ENCODE measurements around the gene DLX3. TPM values are rescaled to one million over a fixed set of nuclear protein-coding genes. Genes with fewer than 3 reads are reported as not detected.

Gene DLX3
- total RNA-seq, 5 donors from 2014 or later (not counting 1 experiment from before 2014, with no cell fraction given): not detected

- no peak overlapping the region for H3K4me3 ChIP-seq (ENCODE audit: control insufficient read depth in 1 of 2, extremely low read depth in 1 of 2, low read length in 1 of 2)
- Mint-ChIP-seq H3K36me3 (no peaks in the 10 kb centered on the region), H3K27me3 (peaks cover 52 to 77% of the 10 kb centered on the region in 2 donors), H3K27ac (no peak overlapping the region), H3K4me3 (no peak overlapping the region), H3K9me3 (no peaks in the 10 kb centered on the region), H3K4me1 (no peaks in the 10 kb centered on the region)
- POLR2A ChIA-PET: no interaction called here
- H3K9me3 ChIP-seq: no peaks in the 10 kb centered on the region
- CTCF ChIA-PET: interaction anchor here (1.0 to 1.4 kb wide), 2 partner anchors 12 to 14 kb away, joined by 3 read pairs; no protein-coding TSS in a partner anchor
- ATAC-seq (replicated peaks in 1 of 4): no peak
- peaks cover 0 to 75% of the 10 kb centered on the region in 2 experiments for H3K27me3 ChIP-seq (replicated peaks in 1 of 2; ENCODE audit: control insufficient read depth in 2 of 2, extremely low read depth in 1 of 2, insufficient read depth in 2 of 2, low read length in 1 of 2)
- H3K36me3 ChIP-seq (ENCODE audit: control insufficient read depth in 2 of 2, extremely low read depth in 1 of 2, insufficient read depth in 1 of 2, low read length in 1 of 2): no peaks in the 10 kb centered on the region
- H3K4me1 ChIP-seq (ENCODE audit: control insufficient read depth in 1 of 2, extremely low read depth in 1 of 2, insufficient read depth in 2 of 2, low read length in 2 of 2): peaks cover 0 to 3% of the 10 kb centered on the region in 2 experiments
- 66% methylated on average over 2 of the region's 3 CpGs for WGBS (ENCODE audit: insufficient coverage)
- no peak overlapping the region for H3K27ac ChIP-seq (ENCODE audit: low read length)
- no peak for DNase-seq
Measured at GRCh38 chr17:49984283-49984682, 10.7 kb downstream of the DLX3 start.

- ChIA-PET CTCF (no interaction called here), POLR2A (no interaction called here)
- peaks cover 4 to 67% of the 10 kb centered on the region in 2 experiments for H3K27me3 ChIP-seq (replicated peaks in 1 of 2; ENCODE audit: control insufficient read depth in 2 of 2, extremely low read depth in 1 of 2, insufficient read depth in 2 of 2, low read length in 1 of 2)
Measured at GRCh38 chr17:49980703-49981197, 14.3 kb downstream of the DLX3 start.

GRCh38 chr17:49979748-49980479, 15.1 kb downstream of the DLX3 start:
- H3K27ac Mint-ChIP-seq: no peak overlapping the region
- ATAC-seq (replicated peaks in 1 of 4): no peak
- Histone ChIP-seq H3K4me3 (ENCODE audit: control insufficient read depth in 1 of 2, extremely low read depth in 1 of 2, low read length in 1 of 2) (no peak overlapping the region), H3K36me3 (ENCODE audit: control insufficient read depth in 2 of 2, extremely low read depth in 1 of 2, insufficient read depth in 1 of 2, low read length in 1 of 2) (no peaks in the 10 kb centered on the region), H3K27me3 (replicated peaks in 1 of 2; ENCODE audit: control insufficient read depth in 2 of 2, extremely low read depth in 1 of 2, insufficient read depth in 2 of 2, low read length in 1 of 2) (peaks cover 7 to 68% of the 10 kb centered on the region in 2 experiments), H3K4me1 (ENCODE audit: control insufficient read depth in 1 of 2, extremely low read depth in 1 of 2, insufficient read depth in 2 of 2, low read length in 2 of 2) (no peaks in the 10 kb centered on the region), H3K9me3 (no peaks in the 10 kb centered on the region), H3K27ac (ENCODE audit: low read length) (no peak overlapping the region)
- peaks cover 45 to 68% of the 10 kb centered on the region in 2 donors for H3K27me3 Mint-ChIP-seq
- DNase-seq: no peak
- ChIA-PET CTCF (no interaction called here), POLR2A (no interaction called here)
- H3K4me1 Mint-ChIP-seq: no peaks in the 10 kb centered on the region
- H3K9me3 Mint-ChIP-seq: no peaks in the 10 kb centered on the region
- 100% methylated on average over 1 of the region's 4 CpGs for WGBS (ENCODE audit: insufficient coverage)
- no peaks in the 10 kb centered on the region for H3K36me3 Mint-ChIP-seq
- no peak overlapping the region for H3K4me3 Mint-ChIP-seq

More at GRCh38 chr17:49980703-49981197, 14.3 kb downstream of the DLX3 start:
- no peak for DNase-seq
- no peak overlapping the region for H3K27ac Mint-ChIP-seq
- no peaks in the 10 kb centered on the region for H3K9me3 ChIP-seq
- no peak for ATAC-seq (replicated peaks in 1 of 4)
- H3K27ac ChIP-seq (ENCODE audit: low read length): no peak overlapping the region
- no peaks in the 10 kb centered on the region for H3K36me3 Mint-ChIP-seq
- 65% methylated on average over 6 of the region's 7 CpGs for WGBS (ENCODE audit: insufficient coverage)
- no peaks in the 10 kb centered on the region for H3K9me3 Mint-ChIP-seq
- no peaks in the 10 kb centered on the region for H3K4me1 Mint-ChIP-seq
- H3K4me3 Mint-ChIP-seq: no peak overlapping the region
- no peaks in the 10 kb centered on the region for H3K36me3 ChIP-seq (ENCODE audit: control insufficient read depth in 2 of 2, extremely low read depth in 1 of 2, insufficient read depth in 1 of 2, low read length in 1 of 2)
- H3K4me3 ChIP-seq (ENCODE audit: control insufficient read depth in 1 of 2, extremely low read depth in 1 of 2, low read length in 1 of 2): no peak overlapping the region
- peaks cover 45 to 68% of the 10 kb centered on the region in 2 donors for H3K27me3 Mint-ChIP-seq
- no peaks in the 10 kb centered on the region for H3K4me1 ChIP-seq (ENCODE audit: control insufficient read depth in 1 of 2, extremely low read depth in 1 of 2, insufficient read depth in 2 of 2, low read length in 2 of 2)

GRCh38 chr17:49978501-49978900, 16.5 kb downstream of the DLX3 start:
- Histone ChIP-seq H3K4me3 (ENCODE audit: control insufficient read depth in 1 of 2, extremely low read depth in 1 of 2, low read length in 1 of 2) (no peak overlapping the region), H3K27me3 (replicated peaks in 1 of 2; ENCODE audit: control insufficient read depth in 2 of 2, extremely low read depth in 1 of 2, insufficient read depth in 2 of 2, low read length in 1 of 2) (peaks cover 9 to 67% of the 10 kb centered on the region in 2 experiments), H3K27ac (ENCODE audit: low read length) (no peak overlapping the region), H3K36me3 (ENCODE audit: control insufficient read depth in 2 of 2, extremely low read depth in 1 of 2, insufficient read depth in 1 of 2, low read length in 1 of 2) (no peaks in the 10 kb centered on the region), H3K4me1 (ENCODE audit: control insufficient read depth in 1 of 2, extremely low read depth in 1 of 2, insufficient read depth in 2 of 2, low read length in 2 of 2) (no peaks in the 10 kb centered on the region), H3K9me3 (no peaks in the 10 kb centered on the region)
- Mint-ChIP-seq H3K27ac (no peak overlapping the region), H3K36me3 (no peaks in the 10 kb centered on the region), H3K4me3 (no peak overlapping the region), H3K4me1 (no peaks in the 10 kb centered on the region), H3K9me3 (no peaks in the 10 kb centered on the region), H3K27me3 (peaks cover 42 to 70% of the 10 kb centered on the region in 2 donors)
- ATAC-seq (replicated peaks in 1 of 4) (no peak), DNase-seq (no peak)
- CTCF ChIA-PET: no interaction called here
- WGBS (ENCODE audit: insufficient coverage): 72% methylated on average over 7 of the region's 13 CpGs
- POLR2A ChIA-PET: no interaction called here

- H3K9me3 ChIP-seq: no peaks in the 10 kb centered on the region
- H3K27me3 ChIP-seq (replicated peaks in 1 of 2; ENCODE audit: control insufficient read depth in 2 of 2, extremely low read depth in 1 of 2, insufficient read depth in 2 of 2, low read length in 1 of 2): peaks cover 13 to 72% of the 10 kb centered on the region in 2 experiments
Measured at GRCh38 chr17:49977463-49978389, 17.3 kb downstream of the DLX3 start.

GRCh38 chr17:49976828-49977202, 18.2 kb downstream of the DLX3 start:
- ChIA-PET POLR2A (no interaction called here), CTCF (interaction anchor here in 1 of 2 donors (0.8 kb wide), 1 partner anchor 1138 kb away, joined by 3 read pairs; no protein-coding TSS in a partner anchor)
- no peaks in the 10 kb centered on the region for H3K9me3 ChIP-seq
- Mint-ChIP-seq H3K4me3 (no peak overlapping the region), H3K27me3 (peaks cover 39 to 75% of the 10 kb centered on the region in 2 donors), H3K36me3 (no peaks in the 10 kb centered on the region), H3K9me3 (no peaks in the 10 kb centered on the region), H3K4me1 (peaks cover 0 to 14% (median 9%) of the 10 kb centered on the region in 3 donors), H3K27ac (no peak overlapping the region)
- no peak overlapping the region for H3K4me3 ChIP-seq (ENCODE audit: control insufficient read depth in 1 of 2, extremely low read depth in 1 of 2, low read length in 1 of 2)
- peaks cover 0 to 13% of the 10 kb centered on the region in 2 experiments for H3K4me1 ChIP-seq (ENCODE audit: control insufficient read depth in 1 of 2, extremely low read depth in 1 of 2, insufficient read depth in 2 of 2, low read length in 2 of 2)
- ATAC-seq (replicated peaks in 1 of 4) (no peak), DNase-seq (no peak)
- peaks cover 13 to 81% of the 10 kb centered on the region in 2 experiments for H3K27me3 ChIP-seq (replicated peaks in 1 of 2; ENCODE audit: control insufficient read depth in 2 of 2, extremely low read depth in 1 of 2, insufficient read depth in 2 of 2, low read length in 1 of 2)
- no peak overlapping the region for H3K27ac ChIP-seq (ENCODE audit: low read length)
- WGBS (ENCODE audit: insufficient coverage): 100% methylated on average over 2 of the region's 4 CpGs
- no peaks in the 10 kb centered on the region for H3K36me3 ChIP-seq (ENCODE audit: control insufficient read depth in 2 of 2, extremely low read depth in 1 of 2, insufficient read depth in 1 of 2, low read length in 1 of 2)

More at GRCh38 chr17:49977463-49978389, 17.3 kb downstream of the DLX3 start:
- Mint-ChIP-seq H3K36me3 (no peaks in the 10 kb centered on the region), H3K4me3 (no peak overlapping the region), H3K27ac (no peak overlapping the region), H3K27me3 (peaks cover 42 to 74% of the 10 kb centered on the region in 2 donors), H3K9me3 (no peaks in the 10 kb centered on the region), H3K4me1 (peaks cover 0 to 6% (median 2%) of the 10 kb centered on the region in 3 donors)
- peaks cover 0 to 4% of the 10 kb centered on the region in 2 experiments for H3K4me1 ChIP-seq (ENCODE audit: control insufficient read depth in 1 of 2, extremely low read depth in 1 of 2, insufficient read depth in 2 of 2, low read length in 2 of 2)
- no peak for DNase-seq
- no peaks in the 10 kb centered on the region for H3K36me3 ChIP-seq (ENCODE audit: control insufficient read depth in 2 of 2, extremely low read depth in 1 of 2, insufficient read depth in 1 of 2, low read length in 1 of 2)
- POLR2A ChIA-PET: no interaction called here
- CTCF ChIA-PET: interaction anchor here in 1 of 2 donors (0.7 kb wide), 1 partner anchor 252 kb away, joined by 3 read pairs; no protein-coding TSS in a partner anchor
- H3K27ac ChIP-seq (ENCODE audit: low read length): no peak overlapping the region
- no peak for ATAC-seq (replicated peaks in 1 of 4)
- H3K4me3 ChIP-seq (ENCODE audit: control insufficient read depth in 1 of 2, extremely low read depth in 1 of 2, low read length in 1 of 2): no peak overlapping the region
- 100% methylated on average over 1 of the region's 7 CpGs for WGBS (ENCODE audit: insufficient coverage)

Data from T-cell (primary cell).